DMS53 treated with DMSO at 0.1 percent for 48 hours (cell line): ENCODE data around the gene MTUS2.
"Not testable (repeated sequence)": the region's sequence is repeated elsewhere in the genome, so short reads cannot be mapped to it uniquely, and the experiment has no call there.

Experiments used
- DNase-seq: peaks from one replicate; lab custom pipeline; 2025; ENCODE audit not compliant: unreplicated experiment; lab: John Stamatoyannopoulos, UW

Gene MTUS2

DNA sequence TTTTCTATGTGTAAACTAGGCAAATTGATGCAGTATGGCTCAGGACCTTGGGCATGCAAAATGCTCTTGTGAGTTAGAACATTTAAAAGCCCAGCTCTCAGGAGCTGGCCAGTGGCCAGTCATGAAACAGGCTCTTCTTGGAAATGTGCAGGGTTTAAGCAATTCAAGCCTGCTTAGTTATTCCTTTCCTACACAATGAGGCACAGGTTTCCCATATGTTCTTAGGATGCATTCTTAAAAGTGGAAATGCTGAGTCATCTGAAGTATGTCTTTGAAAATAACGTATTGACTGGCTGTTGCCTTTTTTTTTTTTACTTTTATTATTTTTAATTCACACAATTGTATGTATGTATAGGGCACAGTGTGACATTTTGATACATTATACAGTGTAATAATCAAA, 474.7 kb downstream of the MTUS2 start:
- DNase-seq, result no peak

DNA sequence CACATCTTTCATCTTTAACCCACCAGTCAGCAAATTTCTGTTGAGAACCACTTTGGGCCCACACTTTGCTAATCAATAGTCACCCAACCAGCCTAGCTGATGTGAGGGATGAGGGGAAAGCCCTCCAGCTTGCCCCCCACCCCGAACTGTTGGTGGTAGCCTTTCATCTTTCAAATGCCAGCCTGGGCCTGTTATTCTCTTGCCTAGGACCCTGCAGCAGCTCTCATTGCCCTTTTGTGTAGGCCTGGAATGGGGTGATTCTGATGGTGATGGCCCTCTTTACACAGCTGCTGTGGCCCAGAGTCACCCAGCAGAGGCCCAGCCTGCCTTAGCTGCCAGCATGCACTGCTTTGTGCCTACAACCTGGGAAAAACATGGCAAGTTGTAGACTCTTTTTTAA, 480.9 kb downstream of the MTUS2 start:
- DNase-seq, result no peak

DNA sequence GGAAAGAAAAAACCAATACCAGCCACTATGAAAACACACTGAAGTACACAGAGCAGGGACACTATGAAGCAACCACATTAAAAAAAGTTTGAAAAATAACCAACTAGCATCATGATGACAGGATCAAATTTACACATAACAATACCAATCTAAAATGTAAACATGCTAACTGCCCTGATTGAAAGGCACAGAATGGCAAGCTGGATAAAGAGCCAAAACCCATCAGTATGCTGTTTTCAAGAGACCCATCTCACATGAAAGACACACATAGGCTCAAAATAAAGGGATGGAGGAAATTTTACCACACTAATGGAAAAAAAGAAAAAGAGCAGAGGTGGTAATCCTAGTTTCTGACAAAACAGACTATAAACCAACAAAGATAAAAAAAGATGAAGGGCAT, 484.0 kb downstream of the MTUS2 start:
- no peak for DNase-seq

DNA sequence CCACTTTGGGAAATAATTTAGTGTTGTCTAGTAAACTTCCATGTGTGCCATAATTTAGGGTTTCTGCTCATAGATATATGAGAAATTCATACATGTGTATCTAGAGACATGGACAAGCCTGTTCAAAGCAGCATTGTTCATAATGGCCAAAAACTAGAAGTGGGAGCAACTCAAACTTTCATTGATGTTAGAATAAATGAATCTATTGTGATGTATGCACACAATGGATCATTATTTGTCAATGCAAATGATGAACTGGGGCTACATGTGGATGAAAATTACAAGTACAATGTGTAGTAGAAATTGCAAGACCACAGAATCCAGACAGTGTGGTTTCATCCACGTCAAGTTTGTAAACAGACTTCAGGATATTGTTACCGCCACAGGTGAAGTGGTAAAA, 490.7 kb downstream of the MTUS2 start:
- DNase-seq, result no peak

DNA sequence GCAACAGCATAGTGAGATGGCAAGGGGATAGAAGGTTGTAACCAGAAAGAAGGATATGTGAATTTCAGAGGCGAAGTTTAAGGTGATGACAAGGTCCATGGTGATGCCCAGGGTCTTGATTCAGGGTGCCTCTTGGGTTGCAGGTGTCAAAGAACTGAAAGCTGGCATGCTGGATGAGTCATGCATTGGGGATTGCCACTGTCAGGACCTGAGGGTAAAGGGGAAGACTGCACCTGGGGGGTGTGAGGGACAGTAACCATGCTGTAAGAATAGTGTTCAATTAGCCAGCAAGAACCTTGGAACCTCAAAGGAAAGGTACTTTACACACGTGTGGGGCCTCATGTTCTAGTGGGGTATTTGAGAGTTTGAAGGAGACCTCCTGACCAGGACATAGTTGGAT, 495.7 kb downstream of the MTUS2 start:
- no peak for DNase-seq

DNA sequence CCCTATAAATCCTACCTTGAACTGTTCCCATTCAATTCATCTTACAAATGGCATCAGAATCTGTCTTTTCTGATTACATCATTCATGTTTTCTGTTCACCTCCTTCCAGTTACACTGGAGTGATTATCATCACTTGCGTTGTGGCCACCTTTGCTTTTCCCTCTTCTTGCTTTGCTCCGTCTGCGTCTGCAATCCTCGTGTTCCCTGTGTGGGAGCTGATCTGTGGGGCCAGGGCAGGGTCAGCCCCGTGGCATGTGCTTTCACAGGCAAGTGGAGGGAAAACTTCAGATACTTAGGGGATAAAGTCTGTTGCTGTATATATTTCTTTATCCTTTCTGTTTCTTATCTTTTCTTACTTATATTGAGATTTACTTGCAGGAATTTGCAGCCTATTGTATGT, 497.7 kb downstream of the MTUS2 start:
- no peak for DNase-seq

DNA sequence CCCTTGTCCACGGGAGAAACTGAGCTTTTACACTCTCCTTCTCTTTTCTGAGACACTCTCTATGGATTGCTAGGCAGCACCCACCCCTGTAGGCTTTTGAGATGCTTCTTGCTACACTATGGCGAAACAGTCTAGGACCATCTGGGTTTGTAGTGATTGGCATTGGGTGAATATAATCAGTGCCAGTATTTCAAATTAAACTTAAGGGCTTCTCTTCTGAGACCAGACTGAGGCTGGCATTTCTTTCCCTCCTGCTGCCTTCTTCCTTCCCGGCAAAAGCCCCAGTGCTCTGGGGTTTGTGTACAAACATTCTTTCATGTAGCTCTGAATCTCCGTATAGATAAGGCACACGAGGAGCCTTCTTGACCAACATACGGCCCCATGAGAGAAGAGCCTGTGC, 498.6 kb downstream of the MTUS2 start:
- DNase-seq, result no peak

DNA sequence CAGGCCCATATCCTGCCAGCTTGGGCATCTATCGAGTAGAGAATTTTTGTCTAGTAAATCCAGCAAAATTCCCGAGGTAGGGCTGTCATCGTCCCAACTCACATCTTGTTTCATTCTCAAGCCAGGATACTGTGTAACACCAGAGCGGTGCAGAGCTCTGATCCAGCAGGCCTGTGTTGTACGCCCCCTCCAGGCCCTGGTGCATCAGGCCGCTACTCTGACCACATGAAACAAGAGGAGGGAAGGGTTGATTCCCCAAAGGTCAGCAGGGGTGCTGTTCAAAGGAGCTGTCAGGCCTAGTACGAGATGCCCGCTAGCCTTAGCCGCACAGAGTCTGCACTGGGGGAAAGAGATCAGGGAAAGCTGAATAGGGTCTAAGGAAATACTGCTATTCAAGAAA, 499.3 kb downstream of the MTUS2 start:
- no peak for DNase-seq

DNA sequence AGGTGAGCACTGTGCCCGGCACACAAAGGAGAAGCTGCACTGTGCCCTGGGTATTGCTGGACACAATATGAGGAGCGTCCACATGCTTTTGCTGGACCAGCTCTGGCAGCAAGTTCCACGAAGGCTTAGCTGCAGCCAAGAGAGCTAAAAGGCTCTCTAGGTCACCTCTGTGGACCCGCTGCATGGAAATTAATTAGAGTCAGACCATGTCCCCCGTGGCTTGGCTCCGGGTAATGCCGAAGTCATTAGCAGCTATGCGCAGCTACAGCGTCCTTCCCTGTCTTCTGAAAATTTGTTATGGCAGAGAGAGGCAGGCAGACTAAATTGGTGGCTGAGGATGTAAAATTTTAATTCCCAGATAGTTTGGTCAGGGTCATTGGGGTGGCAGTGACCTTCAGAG, 503.8 kb downstream of the MTUS2 start:
- DNase-seq, result no peak

DNA sequence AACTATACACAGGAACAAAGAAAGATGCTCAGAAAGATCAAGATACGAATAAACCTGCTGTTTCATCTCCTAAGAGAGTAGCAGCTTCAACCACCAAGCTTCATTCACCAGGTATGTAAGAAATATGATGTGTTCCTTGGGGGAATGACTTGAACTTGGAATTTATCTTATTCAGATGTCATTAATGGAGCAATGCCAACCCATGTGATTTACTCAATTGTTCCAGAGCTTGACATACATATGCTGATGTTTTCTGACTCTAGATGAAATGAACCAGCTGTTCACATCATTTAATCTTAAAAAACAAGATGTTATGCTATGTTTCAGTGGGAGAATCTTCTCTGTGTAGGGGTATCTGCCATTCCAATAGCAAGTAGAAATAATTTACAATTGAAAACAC, 504.5 kb downstream of the MTUS2 start:
- DNase-seq, result no peak

DNA sequence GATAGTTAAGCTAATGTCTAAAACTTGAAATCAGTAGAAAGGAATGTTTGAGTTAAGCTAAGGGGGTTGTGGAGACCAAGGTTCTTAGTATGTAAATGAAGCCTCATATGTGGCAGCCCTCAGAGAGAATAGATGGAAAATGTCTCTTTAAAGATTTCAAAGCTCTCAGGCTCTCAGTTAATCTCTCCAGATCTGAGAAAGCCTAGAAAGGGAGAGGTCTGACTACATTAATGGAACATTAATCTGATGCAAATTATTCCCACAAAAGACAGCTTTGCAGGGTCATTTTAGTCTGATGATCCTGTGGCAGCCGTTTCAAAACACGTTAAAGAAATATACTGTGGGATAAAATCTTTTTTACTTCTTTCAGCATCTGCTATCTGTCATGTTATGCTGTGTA, 508.4 kb downstream of the MTUS2 start:
- DNase-seq, result no peak

DNA sequence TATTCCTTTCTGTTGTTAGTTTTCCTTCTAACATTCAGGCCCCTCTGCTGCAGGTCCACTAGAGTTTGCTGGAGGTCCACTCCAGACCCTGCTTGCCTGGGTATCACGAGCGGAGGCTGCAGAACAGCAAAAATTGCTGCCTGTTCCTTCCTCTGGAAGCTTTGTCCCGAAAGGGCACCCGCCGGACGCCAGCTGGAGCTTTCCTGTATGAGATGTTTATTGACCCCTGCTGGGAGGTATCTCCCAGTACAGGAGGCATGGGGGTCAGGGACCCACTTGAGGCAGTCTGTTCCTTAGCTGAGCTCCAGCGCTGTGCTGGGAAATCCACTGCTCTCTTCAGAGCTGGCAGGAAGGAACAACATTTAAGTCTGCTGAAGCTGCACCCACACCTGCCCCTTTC, 516.2 kb downstream of the MTUS2 start:
- no peak for DNase-seq

DNA sequence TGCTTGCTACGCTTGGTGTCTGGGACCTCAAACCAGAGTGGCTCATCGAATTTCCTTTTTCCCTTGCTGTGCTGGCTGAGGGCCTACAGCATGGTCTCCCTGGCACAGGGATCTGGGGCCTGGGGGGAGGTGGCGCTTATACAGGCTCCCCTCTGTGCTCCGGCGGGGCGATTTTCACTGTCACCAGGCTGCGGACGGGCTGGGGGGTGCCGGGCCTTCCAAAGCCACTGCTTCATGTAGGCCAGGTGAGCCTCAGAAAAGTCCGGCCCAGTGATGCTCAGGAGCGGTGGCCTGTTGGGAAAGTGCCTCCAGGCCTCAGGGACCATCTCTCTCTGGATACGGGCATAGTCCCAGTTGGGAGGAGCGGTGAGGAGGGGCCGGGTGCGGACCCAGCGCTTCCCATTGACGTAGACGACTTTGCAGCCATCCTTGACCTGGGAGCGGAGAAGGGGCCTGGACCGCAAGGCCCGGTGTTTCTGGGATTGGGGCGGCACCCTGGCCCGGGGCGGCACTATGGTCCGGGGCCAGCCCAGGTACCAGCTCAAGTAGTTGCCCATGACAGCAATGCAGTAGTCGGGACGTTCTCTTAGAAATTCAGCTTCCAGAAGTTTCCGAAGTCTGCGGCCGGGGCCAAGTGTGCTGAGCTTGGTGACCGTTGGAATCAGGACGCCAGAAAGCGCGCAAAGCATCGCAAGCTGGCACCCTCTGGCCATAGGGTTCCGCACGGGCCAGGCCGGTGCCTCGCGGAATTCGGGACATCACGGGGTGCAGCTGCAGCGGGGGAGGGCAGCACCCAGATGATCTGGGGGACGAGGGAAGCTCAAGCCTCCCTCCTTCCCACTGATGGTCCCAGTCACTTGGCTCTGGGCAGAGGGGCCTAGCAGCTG, 519.5 kb downstream of the MTUS2 start:
- no peak for DNase-seq

DNA sequence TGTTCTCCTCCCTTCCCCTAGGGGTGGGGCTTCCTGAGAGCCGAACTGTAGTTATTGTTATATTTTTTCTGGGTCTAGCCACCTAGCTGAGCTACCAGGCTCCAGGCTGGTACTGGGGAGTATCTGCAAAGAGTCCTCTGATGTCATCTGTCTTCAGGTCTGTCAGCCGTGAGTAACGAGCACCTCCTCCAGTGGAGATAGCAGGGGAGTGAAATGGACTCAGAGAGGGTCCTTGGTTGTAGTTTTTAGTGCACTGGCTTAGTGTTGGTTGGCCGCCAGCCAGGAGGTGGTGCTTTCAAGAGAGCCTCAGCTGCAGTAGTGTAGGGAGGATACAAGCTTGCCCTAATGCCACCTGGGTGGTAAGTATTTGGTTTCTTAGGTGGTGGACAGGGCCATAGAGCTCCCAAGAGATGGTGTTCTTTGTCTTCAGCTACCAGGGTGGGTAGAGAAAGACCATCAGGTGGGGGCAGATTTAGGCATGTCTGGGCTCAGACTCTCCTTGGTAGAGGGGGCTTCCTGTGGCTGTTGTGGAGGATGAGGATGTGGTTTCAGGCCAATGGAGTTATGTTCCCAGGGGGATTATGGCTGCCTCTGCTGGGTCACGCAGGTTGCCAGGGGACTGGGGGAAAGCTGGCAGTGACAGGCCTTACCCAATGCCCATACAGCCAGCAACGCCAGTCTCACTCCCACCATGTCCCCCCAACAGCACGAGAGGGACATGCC, 525.9 kb downstream of the MTUS2 start:
- DNase-seq, result not testable (repeated sequence)

DNA sequence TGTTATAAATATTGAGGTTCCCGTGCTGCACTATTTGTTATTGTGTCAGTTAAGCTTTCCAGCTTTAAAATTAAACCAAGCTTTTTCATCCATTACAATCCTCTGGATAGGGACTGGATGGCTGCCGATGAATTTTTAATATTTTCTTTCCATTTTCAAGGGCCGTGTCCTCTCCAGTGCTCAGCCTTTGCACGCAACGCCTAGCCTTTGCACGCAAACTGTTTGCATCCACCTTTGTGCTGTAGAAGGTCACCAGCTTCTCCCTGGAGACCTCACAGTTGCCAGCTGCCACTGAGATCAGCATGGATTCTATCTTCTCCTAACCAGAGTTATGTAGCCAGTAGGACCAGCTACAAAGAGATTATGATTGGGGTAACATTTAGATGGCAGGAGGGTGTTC, 534.9 kb downstream of the MTUS2 start:
- DNase-seq, result peak; percentile 11

DNA sequence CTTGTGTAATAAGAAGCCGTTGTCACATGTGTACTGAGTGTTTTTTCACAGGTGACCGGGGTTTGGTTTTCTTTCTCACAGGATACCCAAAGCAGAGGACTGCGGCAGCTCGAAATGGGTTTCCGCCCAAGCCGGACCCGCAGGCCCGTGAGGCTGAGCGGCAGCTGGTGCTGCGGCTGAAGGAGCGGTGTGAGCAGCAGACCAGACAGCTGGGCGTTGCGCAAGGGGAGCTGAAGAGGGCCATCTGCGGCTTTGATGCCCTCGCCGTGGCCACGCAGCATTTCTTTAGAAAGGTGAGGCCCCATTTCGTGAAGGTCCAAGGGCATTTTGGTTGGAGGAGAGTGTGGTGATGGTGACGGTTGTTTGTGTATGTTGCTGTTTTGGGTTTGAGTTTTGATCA, 539.0 kb downstream of the MTUS2 start:
- DNase-seq, result peak; percentile 18

DNA sequence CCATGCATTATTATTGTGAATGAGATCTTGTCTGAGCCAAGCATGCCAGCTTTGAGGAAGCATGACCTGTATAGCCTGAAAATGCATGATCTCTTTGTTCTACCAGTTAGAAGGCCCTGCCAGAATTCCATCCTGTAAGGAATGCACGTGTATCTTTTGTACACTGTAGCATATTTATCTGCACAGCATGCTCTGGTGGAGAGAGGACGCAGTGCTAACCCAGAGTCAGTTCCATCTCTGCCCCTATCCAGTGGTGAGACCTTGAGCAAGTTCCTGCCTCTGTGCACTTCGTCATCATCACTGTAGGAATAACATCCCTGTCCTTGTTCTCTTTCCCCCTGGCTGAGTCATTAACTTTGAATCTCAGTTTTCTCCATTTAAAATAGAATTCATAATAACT, 541.6 kb downstream of the MTUS2 start:
- no peak for DNase-seq

DNA sequence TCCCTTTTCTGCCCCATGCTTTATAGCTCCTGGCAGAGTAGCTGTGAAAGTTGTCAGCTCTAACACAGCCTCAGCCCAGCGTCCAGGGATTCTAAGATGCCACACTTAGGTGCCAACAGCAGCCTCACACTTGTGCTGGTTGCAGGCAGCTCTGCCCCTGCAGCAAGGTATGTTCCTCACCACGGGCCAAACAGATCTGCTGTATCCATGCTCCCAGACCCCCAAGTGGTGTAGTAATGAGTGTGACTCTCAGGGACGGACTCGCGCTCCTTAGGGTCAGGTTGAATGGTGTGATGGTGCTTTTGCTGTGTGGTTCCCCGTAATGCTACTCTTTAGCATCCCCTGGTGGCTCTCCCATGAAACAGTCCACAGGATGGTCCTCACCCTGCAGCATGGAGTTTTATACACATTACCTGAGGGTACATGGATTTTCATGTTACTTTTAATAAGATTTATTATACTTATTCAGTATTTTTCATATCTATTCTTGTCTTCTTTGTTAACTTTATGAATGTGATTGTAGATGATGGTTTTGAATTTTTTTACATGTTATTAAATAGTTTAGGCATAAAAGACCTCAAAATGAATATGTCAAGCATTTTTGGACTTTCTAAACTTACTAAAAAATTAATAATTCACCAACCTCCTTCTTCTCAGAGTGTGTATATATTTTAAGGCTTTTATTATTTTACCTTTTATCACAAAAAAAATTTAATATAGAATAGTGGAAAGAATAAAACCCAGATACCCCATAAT, 542.9 kb downstream of the MTUS2 start:
- peak; percentile 66 for DNase-seq

DNA sequence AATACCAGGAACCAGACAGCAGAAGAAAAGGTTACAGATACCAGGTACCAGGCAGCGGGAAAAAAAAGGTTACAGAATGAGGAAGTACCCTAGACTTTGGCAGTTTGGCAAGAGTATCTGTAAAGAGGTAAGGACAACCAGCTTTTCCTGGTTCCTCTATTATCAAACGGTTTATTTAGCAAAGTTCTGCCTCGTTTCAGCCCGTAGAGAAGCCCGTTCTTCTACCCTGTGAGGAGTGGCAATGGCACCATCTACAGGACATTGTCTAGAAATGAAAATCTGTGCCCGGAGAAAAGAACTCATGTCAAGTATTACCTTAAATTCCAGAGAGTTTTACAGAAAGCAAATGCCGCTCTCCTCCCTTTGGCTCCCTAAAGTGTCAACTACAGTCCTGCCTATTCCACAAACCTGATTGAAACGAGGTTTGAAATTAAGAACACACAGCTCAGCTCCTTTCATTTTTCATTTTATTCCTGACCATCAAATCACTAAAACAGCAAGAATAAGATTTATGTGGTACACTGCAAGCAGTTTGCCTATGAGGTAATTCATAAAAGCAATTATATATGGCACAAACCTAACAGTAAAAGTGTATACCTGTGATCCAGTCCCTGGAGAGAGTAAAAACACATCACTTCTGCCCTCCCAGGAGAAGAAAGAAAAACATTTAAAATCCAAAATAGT, 549.1 kb downstream of the MTUS2 start:
- peak; percentile 50 for DNase-seq

DNA sequence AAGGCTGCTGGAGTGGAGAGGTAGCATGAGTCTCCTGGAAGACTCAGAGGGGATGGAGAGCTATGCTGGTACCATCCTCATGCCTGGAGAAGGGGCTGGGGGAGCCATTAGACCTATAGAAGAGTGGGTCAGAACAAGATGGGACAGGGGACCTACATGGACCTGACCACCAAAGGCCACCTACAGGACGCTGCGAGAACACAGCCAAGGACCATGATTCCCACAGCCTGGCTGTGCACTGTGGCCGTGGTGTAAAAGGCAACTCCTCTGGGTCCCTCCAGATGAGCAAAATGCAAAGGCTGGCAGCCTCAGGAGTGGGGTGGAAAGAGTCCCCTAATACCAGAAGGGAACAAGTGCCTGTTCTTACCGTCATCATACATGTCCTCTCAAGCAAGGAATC, 559.1 kb downstream of the MTUS2 start:
- no peak for DNase-seq

DNA sequence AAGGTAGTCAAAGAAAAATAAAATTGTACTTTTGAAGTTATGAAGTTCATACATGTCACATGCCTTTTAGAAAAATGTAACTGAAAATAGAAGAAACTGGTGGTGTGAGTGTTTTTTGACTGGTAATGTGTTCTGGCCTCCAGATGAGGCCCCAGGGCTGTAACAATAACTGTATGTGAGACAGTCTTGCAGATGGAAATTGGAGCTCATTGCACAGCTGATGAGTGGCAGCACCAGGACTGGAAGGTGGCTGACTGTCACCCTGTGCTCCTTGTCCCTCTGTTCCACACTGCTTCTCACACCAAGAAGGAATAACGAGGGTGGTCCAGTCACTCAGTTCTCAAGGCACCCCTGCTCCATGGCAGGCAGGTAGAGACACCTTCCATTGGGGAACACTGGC, 559.7 kb downstream of the MTUS2 start:
- DNase-seq, result no peak
